SU-DHL-6 (cell line): ENCODE results near the gene IFITM5.

Experiments used
- H2AFZ ChIP-seq: fragments of 200-600 bp; sonication (generic); 2 replicates; pipeline ENCODE4 v1.6.1; 2014; ENCODE audit warnings: low read depth, mild to moderate bottlenecking, moderate library complexity, mixed read lengths, antibody characterized with exemption, low read length; ENCODE audit not compliant: severe bottlenecking
- H3F3A ChIP-seq: fragments of 200-600 bp; shearing (Covaris generic); 2 replicates; pipeline ENCODE4 v1.6.0; 2016; ENCODE audit warnings: antibody characterized with exemption, mild to moderate bottlenecking; ENCODE audit not compliant: insufficient read depth
- H3K27ac ChIP-seq: fragments of 200-600 bp; sonication (generic); 2 replicates; pipeline ENCODE4 v1.5.1; 2016; ENCODE audit warnings: low read depth, mild to moderate bottlenecking, low read length, moderate library complexity, mixed read lengths
- H3K27me3 ChIP-seq: fragments of 200-600 bp; sonication (generic), shearing (Covaris generic); 2 replicates; pipeline ENCODE4 v1.6.0; 2014; ENCODE audit warnings: mild to moderate bottlenecking, low read length
- H3K36me3 ChIP-seq: fragments of 200-600 bp; sonication (generic); 2 replicates; pipeline ENCODE4 v1.6.1; 2014; ENCODE audit warnings: mild to moderate bottlenecking, low read length, mixed read lengths
- H3K4me2 ChIP-seq: fragments of 300-600, 200-600 bp; shearing (Covaris generic), sonication (generic); 2 replicates; pipeline ENCODE4 v1.6.0; 2014; ENCODE audit warnings: low read length, low read depth, mild to moderate bottlenecking; ENCODE audit not compliant: poor library complexity, severe bottlenecking
- H3K4me3 ChIP-seq: fragments of 200-600 bp; sonication (generic); 2 replicates; pipeline ENCODE4 v1.5.1; 2014; ENCODE audit warnings: antibody characterized with exemption, low read length, mild to moderate bottlenecking, mixed read lengths; ENCODE audit not compliant: insufficient read depth, poor library complexity, severe bottlenecking
- H3K79me2 ChIP-seq: fragments of 200-600 bp; sonication (generic); 2 replicates; pipeline ENCODE4 v1.6.1; 2014; ENCODE audit warnings: mild to moderate bottlenecking, low read length, moderate library complexity; ENCODE audit not compliant: insufficient read depth
- H3K9ac ChIP-seq: fragments of 200-600 bp; sonication (generic); 2 replicates; pipeline ENCODE4 v1.7.0; 2014; ENCODE audit warnings: mild to moderate bottlenecking, low read length
- H3K9me2 ChIP-seq: fragments of 200-600 bp; sonication (generic); replicated peaks from 2 replicates; pipeline ENCODE4 v1.6.1; 2014; ENCODE audit warnings: low read length; ENCODE audit not compliant: insufficient read depth
- H3K9me3 ChIP-seq: fragments of 200-600 bp; sonication (generic); 2 replicates; pipeline ENCODE4 v1.6.1; 2014; ENCODE audit warnings: low read length, mixed read lengths; ENCODE audit not compliant: insufficient read depth
- H4K20me1 ChIP-seq: fragments of 200-600 bp; sonication (generic); 2 replicates; pipeline ENCODE4 v1.6.1; 2014; ENCODE audit warnings: low read depth, mild to moderate bottlenecking, antibody characterized with exemption, low read length, moderate library complexity, mixed read lengths
- EZH2phosphoT487 ChIP-seq: fragments of 200-600 bp; sonication (generic), shearing (Covaris generic); conservative IDR thresholded peaks from 2 replicates; pipeline ENCODE4 v1.6.1; 2018; ENCODE audit warnings: mild to moderate bottlenecking, antibody characterized with exemption, low read length, moderate library complexity, mixed read lengths
- TF ChIP-seq, protein P1 (sequence below): fragments of 200-600 bp; sonication (generic); IDR thresholded peaks from one replicate; pipeline ENCODE4 v1.5.1; 2017; ENCODE audit warnings: antibody characterized with exemption, mild to moderate bottlenecking, low read length, moderate library complexity; ENCODE audit not compliant: insufficient read depth, poor library complexity, severe bottlenecking

The IFITM5 gene

DNA sequence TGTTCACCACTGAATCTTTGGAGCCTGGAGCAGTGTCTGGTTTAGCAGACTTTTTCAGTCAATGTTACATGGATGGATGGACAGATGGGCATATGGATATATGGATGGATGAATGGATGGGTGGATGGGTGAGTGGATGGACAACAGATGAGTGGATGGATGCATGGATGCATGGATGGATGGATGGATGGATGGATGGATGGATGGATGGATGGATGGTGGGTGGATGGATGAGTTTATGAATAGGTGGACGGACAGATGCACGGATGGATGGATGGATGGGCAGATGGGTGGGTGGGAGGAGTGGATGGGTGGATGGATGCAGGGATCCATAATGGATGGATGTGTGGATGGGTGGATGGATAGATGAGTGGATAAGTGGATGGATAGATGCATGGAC lies 43.5 kb downstream of the IFITM5 start:
- TF ChIP-seq, protein P1, sequence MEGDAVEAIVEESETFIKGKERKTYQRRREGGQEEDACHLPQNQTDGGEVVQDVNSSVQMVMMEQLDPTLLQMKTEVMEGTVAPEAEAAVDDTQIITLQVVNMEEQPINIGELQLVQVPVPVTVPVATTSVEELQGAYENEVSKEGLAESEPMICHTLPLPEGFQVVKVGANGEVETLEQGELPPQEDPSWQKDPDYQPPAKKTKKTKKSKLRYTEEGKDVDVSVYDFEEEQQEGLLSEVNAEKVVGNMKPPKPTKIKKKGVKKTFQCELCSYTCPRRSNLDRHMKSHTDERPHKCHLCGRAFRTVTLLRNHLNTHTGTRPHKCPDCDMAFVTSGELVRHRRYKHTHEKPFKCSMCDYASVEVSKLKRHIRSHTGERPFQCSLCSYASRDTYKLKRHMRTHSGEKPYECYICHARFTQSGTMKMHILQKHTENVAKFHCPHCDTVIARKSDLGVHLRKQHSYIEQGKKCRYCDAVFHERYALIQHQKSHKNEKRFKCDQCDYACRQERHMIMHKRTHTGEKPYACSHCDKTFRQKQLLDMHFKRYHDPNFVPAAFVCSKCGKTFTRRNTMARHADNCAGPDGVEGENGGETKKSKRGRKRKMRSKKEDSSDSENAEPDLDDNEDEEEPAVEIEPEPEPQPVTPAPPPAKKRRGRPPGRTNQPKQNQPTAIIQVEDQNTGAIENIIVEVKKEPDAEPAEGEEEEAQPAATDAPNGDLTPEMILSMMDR = no peak
- TF ChIP-seq EZH2phosphoT487 = no peak
- Histone ChIP-seq H3K4me3 (no peak overlapping the region), H3K36me3 (peaks cover 6% of the 10 kb centered on the region; the same call in 1 of the 2 replicates), H4K20me1 (no peaks in the 10 kb centered on the region), H3K9ac (no peak overlapping the region), H3K27ac (no peak overlapping the region), H3K27me3 (no peaks in the 10 kb centered on the region), H3K79me2 (no peaks in the 10 kb centered on the region), H3K4me2 (no peak overlapping the region), H3F3A (peaks cover 6% of the 10 kb centered on the region; the same call in 1 of the 2 replicates), H3K9me3 (no peaks in the 10 kb centered on the region), H2AFZ (no peak overlapping the region), H3K9me2 (no peaks in the 10 kb centered on the region)

DNA sequence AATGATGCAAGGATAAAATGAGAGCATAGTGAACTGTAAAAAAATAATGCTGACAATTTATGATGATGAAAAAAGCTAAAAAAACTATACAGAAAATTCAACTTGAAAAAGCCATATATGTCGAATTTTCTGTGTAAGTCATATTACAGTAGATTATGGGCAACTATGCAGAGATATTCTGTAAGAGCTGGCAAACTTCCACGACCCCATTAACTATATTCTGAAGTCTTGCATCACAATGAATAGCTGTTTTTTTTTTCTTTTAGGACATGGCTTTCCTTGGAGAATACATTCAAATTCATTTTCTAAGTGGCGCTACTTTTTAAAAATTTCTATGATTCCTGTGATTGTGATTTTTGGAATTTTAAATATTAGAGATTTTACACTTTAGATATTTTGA lies 44.1 kb downstream of the IFITM5 start:
- Histone ChIP-seq H3K9me2 (no peaks in the 10 kb centered on the region), H3K79me2 (no peaks in the 10 kb centered on the region), H4K20me1 (no peaks in the 10 kb centered on the region), H3K4me2 (no peak overlapping the region), H2AFZ (no peak overlapping the region), H3K27me3 (no peaks in the 10 kb centered on the region), H3K27ac (no peak overlapping the region), H3K4me3 (no peak overlapping the region), H3F3A (peaks cover 6% of the 10 kb centered on the region; the same call in 1 of the 2 replicates), H3K36me3 (peaks cover 6% of the 10 kb centered on the region; the same call in 1 of the 2 replicates), H3K9me3 (no peaks in the 10 kb centered on the region), H3K9ac (no peak overlapping the region)
- TF ChIP-seq, protein P1 = no peak
- TF ChIP-seq EZH2phosphoT487 = no peak

DNA sequence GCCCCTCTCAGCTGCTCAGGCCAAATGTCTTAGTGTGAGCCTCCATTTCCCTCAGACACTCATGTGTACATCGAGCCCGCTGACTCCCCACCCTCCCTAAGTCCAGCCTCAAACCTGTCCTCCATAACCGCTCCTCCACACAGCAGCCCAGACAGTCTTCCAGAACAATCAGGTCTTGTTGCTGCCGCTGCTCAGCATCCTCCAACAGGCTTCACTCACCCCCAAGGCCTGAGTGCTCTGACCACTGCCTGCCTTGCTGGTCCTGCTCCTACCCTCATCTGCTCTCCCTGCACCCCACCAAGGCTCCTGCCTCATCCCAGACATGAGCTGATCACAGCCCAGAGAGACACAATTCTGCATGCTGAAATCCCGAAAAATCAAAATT lies 45.4 kb downstream of the IFITM5 start:
- Histone ChIP-seq H3K9me3 (no peaks in the 10 kb centered on the region), H3K27me3 (no peaks in the 10 kb centered on the region), H3F3A (peaks cover 6% of the 10 kb centered on the region; the same call in 1 of the 2 replicates), H3K9ac (no peak overlapping the region), H3K79me2 (no peaks in the 10 kb centered on the region), H3K36me3 (peaks cover 9% of the 10 kb centered on the region; the same call in 1 of the 2 replicates), H3K4me2 (no peak overlapping the region), H3K27ac (no peak overlapping the region), H2AFZ (no peak overlapping the region), H3K4me3 (no peak overlapping the region), H3K9me2 (no peaks in the 10 kb centered on the region), H4K20me1 (no peaks in the 10 kb centered on the region)
- no peak for TF ChIP-seq EZH2phosphoT487
- TF ChIP-seq, protein P1 = no peak
